ENCODE results near the gene KCNG2. TPM values are rescaled to one million over a fixed set of nuclear protein-coding genes. Genes with fewer than 3 reads are reported as not detected.

The KCNG2 gene
- total and polyA plus RNA-seq, 2 of the 4 experiments (the other 2 are of a cell fraction): not detected

DNA sequence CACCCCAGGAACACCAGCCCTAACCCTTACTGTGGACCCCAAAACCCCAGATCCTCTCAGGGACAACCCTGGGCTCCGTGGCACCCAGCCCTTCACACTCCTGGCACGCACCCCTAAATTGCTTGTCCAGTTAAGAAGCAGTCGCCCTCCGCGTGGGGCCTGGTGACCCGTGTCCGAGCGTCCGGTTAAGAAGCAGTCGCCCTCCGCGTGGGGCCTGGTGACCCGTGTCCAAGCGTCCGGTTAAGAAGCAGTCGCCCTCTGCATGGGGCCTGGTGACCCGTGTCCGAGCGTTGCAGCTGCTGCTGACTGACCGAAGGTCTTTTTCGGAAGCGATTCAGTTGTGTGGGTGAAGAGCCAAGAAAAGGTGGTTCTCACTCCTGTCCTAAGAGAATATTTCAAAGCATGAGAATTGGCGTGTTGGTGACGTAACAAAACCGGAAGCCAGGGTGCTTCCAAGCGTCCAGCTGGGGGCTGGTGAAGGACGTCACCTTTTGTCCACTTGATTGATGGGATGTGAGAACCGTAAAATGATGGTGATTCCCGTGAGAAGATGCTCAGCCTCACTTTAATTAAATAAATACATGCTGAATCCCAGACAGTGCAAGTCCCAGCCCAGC is 70.5 kb downstream of the KCNG2 start:
- no peak overlapping the region for H3K23ac ChIP-seq (ENCODE audit: low read depth, low read length)
- TF ChIP-seq RFX5 (IDR thresholded peaks at IDR 0.05; ENCODE audit: low read depth, low read length) (no peak), BHLHE40 (IDR thresholded peaks at IDR 0.05; ENCODE audit: low read depth, low read length) (no peak), POLR2A (IDR thresholded peaks at IDR 0.05; ENCODE audit: low read depth, low read length) (no peak), SMC3 (IDR thresholded peaks at IDR 0.05; ENCODE audit: low read depth, low read length) (no peak), MXI1 (IDR thresholded peaks at IDR 0.05; ENCODE audit: borderline replicate concordance, low read depth, low read length) (no peak), NFE2L2 (IDR thresholded peaks at IDR 0.05; ENCODE audit: low read depth, low read length) (no peak), FOS (IDR thresholded peaks at IDR 0.05; ENCODE audit: low read depth, low read length) (no peak), MAZ (IDR thresholded peaks at IDR 0.05; ENCODE audit: borderline replicate concordance, low read depth, low read length) (no peak), CEBPB (IDR thresholded peaks at IDR 0.05; ENCODE audit: low read depth, low read length) (no peak), RCOR1 (IDR thresholded peaks at IDR 0.05; ENCODE audit: insufficient replicate concordance, low read length) (no peak), RAD21 (IDR thresholded peaks at IDR 0.05; ENCODE audit: low read length) (no peak), ELK1 (IDR thresholded peaks at IDR 0.05; ENCODE audit: borderline replicate concordance, low read depth, low read length) (no peak)
- TF ChIP-seq, protein P1, sequence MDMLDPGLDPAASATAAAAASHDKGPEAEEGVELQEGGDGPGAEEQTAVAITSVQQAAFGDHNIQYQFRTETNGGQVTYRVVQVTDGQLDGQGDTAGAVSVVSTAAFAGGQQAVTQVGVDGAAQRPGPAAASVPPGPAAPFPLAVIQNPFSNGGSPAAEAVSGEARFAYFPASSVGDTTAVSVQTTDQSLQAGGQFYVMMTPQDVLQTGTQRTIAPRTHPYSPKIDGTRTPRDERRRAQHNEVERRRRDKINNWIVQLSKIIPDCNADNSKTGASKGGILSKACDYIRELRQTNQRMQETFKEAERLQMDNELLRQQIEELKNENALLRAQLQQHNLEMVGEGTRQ (IDR thresholded peaks at IDR 0.05; ENCODE audit: low read depth, low read length): no peak
- TF ChIP-seq, protein P2, sequence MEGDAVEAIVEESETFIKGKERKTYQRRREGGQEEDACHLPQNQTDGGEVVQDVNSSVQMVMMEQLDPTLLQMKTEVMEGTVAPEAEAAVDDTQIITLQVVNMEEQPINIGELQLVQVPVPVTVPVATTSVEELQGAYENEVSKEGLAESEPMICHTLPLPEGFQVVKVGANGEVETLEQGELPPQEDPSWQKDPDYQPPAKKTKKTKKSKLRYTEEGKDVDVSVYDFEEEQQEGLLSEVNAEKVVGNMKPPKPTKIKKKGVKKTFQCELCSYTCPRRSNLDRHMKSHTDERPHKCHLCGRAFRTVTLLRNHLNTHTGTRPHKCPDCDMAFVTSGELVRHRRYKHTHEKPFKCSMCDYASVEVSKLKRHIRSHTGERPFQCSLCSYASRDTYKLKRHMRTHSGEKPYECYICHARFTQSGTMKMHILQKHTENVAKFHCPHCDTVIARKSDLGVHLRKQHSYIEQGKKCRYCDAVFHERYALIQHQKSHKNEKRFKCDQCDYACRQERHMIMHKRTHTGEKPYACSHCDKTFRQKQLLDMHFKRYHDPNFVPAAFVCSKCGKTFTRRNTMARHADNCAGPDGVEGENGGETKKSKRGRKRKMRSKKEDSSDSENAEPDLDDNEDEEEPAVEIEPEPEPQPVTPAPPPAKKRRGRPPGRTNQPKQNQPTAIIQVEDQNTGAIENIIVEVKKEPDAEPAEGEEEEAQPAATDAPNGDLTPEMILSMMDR (conservative IDR thresholded peaks at IDR 0.05; ENCODE audit: low read depth, low read length): no peak
- no peak overlapping the region for H2AK9ac ChIP-seq (replicated peaks; ENCODE audit: low read depth, low read length, poor library complexity)
- no peaks in the 10 kb centered on the region for H3K9me1 ChIP-seq (ENCODE audit: insufficient read depth, low read length)
- H3K4ac ChIP-seq (ENCODE audit: low read depth, low read length): no peak overlapping the region
- ATAC-seq (ENCODE audit: low read depth) (no peak), DNase-seq (no peak)
- H3K4me2 ChIP-seq (ENCODE audit: low read depth, low read length): no peak overlapping the region
- H4K91ac ChIP-seq (ENCODE audit: insufficient read depth, low read depth, low read length): no peak overlapping the region
- no peak overlapping the region for H4K8ac ChIP-seq (ENCODE audit: low read depth in 2 of 2, low read length in 2 of 2)
- no peaks in the 10 kb centered on the region; the same call in 1 of the 2 replicates for H3K27me3 ChIP-seq (ENCODE audit: control insufficient read depth, insufficient read depth, low read length)
- in situ Hi-C loops (cut with MboI; ENCODE audit: low sequenced_read_pairs): no loop called here
- H2AFZ ChIP-seq (replicated peaks; ENCODE audit: low read length, poor library complexity): no peak overlapping the region
- H3K9ac ChIP-seq (ENCODE audit: low read depth, low read length): no peak overlapping the region
- no peak overlapping the region for H4K5ac ChIP-seq (ENCODE audit: low read depth, low read length)
- no TSS peak for BruUV-seq (replicated peaks)
- dilution Hi-C loops (cut with HindIII; ENCODE audit: low sequenced_read_pairs, unreplicated experiment): no loop called here
- H3K56ac ChIP-seq (ENCODE audit: extremely low read depth, insufficient read depth, low read length): no peak overlapping the region
- intact Hi-C loops (cut with micrococcal nuclease): no loop called here
- no peaks in the 10 kb centered on the region for H3K4me1 ChIP-seq (ENCODE audit: control insufficient read depth, insufficient read depth, low read length)
- no peak overlapping the region for H3K27ac ChIP-seq (ENCODE audit: insufficient read depth, low read length)
- H2BK15ac ChIP-seq (ENCODE audit: low read depth, low read length): no peak overlapping the region
- WGBS, 2 experiments (ENCODE audit: extremely low coverage in 2 of 2, insufficient read length in 1 of 2): 99% methylated on average over 18 of the region's 29 CpGs; no CpG with 5 or more reads in 1 of the 2 experiments
- ChIA-PET CTCF (no interaction called here), POLR2A (ENCODE audit: unreplicated experiment) (no interaction called here)
- H2AK5ac ChIP-seq (ENCODE audit: low read depth, low read length): no peak overlapping the region
- no peak overlapping the region for H2BK5ac ChIP-seq (ENCODE audit: low read depth, low read length, poor library complexity, severe bottlenecking)
- no peak overlapping the region for H3K14ac ChIP-seq (replicated peaks; ENCODE audit: low read depth, low read length)
- H3K18ac ChIP-seq (ENCODE audit: low read depth, low read length): no peak overlapping the region
- no peaks in the 10 kb centered on the region for H3K36me3 ChIP-seq (ENCODE audit: control insufficient read depth, insufficient read depth, low read length)
- H4K20me1 ChIP-seq (ENCODE audit: insufficient read depth, low read length): no peaks in the 10 kb centered on the region
- no peak overlapping the region for H3K4me3 ChIP-seq (ENCODE audit: insufficient read depth, low read depth, low read length)
- H2BK20ac ChIP-seq (ENCODE audit: low read depth, low read length): no peak overlapping the region
- no peaks in the 10 kb centered on the region for H3K79me1 ChIP-seq (ENCODE audit: low read depth in 1 of 2, low read length in 2 of 2)
- H2BK120ac ChIP-seq (ENCODE audit: low read depth, low read length): no peak overlapping the region
- peaks cover 8% of the 10 kb centered on the region for H3K9me3 ChIP-seq (ENCODE audit: control insufficient read depth, insufficient read depth, low read length)

Measured in IMR-90 (cell line).